ENCODE data around the gene SRRM3. TPM values are rescaled to one million over a fixed set of nuclear protein-coding genes. Genes with fewer than 3 reads are reported as not detected.
A peak's percentile ranks its signal among the peaks of the same experiment; 100 is the strongest.

The SRRM3 gene
- total and polyA plus RNA-seq, 9 of the 15 experiments (the other 6 are each of a cell fraction or from before 2014, with no cell fraction given): 0.04 to 0.91 (median 0.46) TPM; not detected in 2

DNA sequence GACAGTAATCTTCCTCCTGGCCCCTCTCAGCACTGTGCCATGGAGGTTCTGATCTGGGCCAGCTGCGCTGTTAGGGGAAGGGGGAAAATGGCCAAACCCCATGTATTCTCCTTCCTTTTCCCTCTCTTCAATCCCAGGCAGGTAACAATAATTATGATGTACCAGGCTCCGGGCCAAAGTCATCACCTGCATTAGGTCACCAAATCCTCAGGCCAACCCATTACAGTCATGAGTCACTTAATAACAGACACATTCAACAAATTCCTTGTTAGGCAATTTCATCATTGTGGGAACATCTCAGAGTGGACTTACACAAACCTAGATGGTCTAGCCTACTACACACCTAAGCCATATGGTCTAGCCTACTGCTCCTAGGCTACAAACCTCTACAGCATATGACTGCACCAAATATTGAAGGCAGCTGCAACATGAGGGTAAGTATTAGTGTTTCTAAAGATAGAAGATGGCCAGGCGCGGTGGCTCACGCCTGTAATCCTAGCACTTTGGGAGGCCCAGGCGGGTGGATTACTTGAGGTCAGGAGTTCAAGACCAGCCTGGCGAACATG is 98.6 kb downstream of the SRRM3 start (continued):
- TF ChIP-seq, protein P1, sequence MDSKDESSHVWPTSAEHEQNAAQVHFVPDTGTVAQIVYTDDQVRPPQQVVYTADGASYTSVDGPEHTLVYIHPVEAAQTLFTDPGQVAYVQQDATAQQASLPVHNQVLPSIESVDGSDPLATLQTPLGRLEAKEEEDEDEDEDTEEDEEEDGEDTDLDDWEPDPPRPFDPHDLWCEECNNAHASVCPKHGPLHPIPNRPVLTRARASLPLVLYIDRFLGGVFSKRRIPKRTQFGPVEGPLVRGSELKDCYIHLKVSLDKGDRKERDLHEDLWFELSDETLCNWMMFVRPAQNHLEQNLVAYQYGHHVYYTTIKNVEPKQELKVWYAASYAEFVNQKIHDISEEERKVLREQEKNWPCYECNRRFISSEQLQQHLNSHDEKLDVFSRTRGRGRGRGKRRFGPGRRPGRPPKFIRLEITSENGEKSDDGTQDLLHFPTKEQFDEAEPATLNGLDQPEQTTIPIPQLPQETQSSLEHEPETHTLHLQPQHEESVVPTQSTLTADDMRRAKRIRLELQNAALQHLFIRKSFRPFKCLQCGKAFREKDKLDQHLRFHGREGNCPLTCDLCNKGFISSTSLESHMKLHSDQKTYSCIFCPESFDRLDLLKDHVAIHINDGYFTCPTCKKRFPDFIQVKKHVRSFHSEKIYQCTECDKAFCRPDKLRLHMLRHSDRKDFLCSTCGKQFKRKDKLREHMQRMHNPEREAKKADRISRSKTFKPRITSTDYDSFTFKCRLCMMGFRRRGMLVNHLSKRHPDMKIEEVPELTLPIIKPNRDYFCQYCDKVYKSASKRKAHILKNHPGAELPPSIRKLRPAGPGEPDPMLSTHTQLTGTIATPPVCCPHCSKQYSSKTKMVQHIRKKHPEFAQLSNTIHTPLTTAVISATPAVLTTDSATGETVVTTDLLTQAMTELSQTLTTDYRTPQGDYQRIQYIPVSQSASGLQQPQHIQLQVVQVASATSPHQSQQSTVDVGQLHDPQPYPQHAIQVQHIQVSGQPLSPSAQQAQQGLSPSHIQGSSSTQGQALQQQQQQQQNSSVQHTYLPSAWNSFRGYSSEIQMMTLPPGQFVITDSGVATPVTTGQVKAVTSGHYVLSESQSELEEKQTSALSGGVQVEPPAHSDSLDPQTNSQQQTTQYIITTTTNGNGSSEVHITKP (IDR thresholded peaks at IDR 0.05; ENCODE audit: partially characterized antibody): no peak
- no peak for TF ChIP-seq ARHGAP35 (IDR thresholded peaks at IDR 0.05; ENCODE audit: partially characterized antibody)
- TF ChIP-seq, protein P2, sequence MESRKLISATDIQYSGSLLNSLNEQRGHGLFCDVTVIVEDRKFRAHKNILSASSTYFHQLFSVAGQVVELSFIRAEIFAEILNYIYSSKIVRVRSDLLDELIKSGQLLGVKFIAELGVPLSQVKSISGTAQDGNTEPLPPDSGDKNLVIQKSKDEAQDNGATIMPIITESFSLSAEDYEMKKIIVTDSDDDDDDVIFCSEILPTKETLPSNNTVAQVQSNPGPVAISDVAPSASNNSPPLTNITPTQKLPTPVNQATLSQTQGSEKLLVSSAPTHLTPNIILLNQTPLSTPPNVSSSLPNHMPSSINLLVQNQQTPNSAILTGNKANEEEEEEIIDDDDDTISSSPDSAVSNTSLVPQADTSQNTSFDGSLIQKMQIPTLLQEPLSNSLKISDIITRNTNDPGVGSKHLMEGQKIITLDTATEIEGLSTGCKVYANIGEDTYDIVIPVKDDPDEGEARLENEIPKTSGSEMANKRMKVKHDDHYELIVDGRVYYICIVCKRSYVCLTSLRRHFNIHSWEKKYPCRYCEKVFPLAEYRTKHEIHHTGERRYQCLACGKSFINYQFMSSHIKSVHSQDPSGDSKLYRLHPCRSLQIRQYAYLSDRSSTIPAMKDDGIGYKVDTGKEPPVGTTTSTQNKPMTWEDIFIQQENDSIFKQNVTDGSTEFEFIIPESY (CRISPR knock-in tag; IDR thresholded peaks at IDR 0.05): peak; percentile 47; the same call in 1 of the 2 replicates
- no peak for TF ChIP-seq ZNF830 (CRISPR knock-in tag; IDR thresholded peaks at IDR 0.05)
- TF ChIP-seq, protein P3, sequence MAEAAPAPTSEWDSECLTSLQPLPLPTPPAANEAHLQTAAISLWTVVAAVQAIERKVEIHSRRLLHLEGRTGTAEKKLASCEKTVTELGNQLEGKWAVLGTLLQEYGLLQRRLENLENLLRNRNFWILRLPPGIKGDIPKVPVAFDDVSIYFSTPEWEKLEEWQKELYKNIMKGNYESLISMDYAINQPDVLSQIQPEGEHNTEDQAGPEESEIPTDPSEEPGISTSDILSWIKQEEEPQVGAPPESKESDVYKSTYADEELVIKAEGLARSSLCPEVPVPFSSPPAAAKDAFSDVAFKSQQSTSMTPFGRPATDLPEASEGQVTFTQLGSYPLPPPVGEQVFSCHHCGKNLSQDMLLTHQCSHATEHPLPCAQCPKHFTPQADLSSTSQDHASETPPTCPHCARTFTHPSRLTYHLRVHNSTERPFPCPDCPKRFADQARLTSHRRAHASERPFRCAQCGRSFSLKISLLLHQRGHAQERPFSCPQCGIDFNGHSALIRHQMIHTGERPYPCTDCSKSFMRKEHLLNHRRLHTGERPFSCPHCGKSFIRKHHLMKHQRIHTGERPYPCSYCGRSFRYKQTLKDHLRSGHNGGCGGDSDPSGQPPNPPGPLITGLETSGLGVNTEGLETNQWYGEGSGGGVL (CRISPR knock-in tag; IDR thresholded peaks at IDR 0.05): no peak
- TF ChIP-seq, protein P4, sequence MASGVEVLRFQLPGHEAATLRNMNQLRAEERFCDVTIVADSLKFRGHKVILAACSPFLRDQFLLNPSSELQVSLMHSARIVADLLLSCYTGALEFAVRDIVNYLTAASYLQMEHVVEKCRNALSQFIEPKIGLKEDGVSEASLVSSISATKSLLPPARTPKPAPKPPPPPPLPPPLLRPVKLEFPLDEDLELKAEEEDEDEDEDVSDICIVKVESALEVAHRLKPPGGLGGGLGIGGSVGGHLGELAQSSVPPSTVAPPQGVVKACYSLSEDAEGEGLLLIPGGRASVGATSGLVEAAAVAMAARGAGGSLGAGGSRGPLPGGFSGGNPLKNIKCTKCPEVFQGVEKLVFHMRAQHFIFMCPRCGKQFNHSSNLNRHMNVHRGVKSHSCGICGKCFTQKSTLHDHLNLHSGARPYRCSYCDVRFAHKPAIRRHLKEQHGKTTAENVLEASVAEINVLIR (CRISPR knock-in tag; IDR thresholded peaks at IDR 0.05): no peak
- no peak for TF ChIP-seq HDAC1 (IDR thresholded peaks at IDR 0.05)
- TF ChIP-seq, protein P5, sequence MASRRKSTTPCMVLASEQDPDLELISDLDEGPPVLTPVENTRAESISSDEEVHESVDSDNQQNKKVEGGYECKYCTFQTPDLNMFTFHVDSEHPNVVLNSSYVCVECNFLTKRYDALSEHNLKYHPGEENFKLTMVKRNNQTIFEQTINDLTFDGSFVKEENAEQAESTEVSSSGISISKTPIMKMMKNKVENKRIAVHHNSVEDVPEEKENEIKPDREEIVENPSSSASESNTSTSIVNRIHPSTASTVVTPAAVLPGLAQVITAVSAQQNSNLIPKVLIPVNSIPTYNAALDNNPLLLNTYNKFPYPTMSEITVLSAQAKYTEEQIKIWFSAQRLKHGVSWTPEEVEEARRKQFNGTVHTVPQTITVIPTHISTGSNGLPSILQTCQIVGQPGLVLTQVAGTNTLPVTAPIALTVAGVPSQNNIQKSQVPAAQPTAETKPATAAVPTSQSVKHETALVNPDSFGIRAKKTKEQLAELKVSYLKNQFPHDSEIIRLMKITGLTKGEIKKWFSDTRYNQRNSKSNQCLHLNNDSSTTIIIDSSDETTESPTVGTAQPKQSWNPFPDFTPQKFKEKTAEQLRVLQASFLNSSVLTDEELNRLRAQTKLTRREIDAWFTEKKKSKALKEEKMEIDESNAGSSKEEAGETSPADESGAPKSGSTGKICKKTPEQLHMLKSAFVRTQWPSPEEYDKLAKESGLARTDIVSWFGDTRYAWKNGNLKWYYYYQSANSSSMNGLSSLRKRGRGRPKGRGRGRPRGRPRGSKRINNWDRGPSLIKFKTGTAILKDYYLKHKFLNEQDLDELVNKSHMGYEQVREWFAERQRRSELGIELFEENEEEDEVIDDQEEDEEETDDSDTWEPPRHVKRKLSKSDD (conservative IDR thresholded peaks at IDR 0.05; ENCODE audit: low read length): no peak
- TF ChIP-seq, protein P6, sequence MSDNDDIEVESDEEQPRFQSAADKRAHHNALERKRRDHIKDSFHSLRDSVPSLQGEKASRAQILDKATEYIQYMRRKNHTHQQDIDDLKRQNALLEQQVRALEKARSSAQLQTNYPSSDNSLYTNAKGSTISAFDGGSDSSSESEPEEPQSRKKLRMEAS (CRISPR knock-in tag; IDR thresholded peaks at IDR 0.05): no peak
- TF ChIP-seq ZNF695 (CRISPR knock-in tag; IDR thresholded peaks at IDR 0.05): no peak
- TF ChIP-seq, protein P7, sequence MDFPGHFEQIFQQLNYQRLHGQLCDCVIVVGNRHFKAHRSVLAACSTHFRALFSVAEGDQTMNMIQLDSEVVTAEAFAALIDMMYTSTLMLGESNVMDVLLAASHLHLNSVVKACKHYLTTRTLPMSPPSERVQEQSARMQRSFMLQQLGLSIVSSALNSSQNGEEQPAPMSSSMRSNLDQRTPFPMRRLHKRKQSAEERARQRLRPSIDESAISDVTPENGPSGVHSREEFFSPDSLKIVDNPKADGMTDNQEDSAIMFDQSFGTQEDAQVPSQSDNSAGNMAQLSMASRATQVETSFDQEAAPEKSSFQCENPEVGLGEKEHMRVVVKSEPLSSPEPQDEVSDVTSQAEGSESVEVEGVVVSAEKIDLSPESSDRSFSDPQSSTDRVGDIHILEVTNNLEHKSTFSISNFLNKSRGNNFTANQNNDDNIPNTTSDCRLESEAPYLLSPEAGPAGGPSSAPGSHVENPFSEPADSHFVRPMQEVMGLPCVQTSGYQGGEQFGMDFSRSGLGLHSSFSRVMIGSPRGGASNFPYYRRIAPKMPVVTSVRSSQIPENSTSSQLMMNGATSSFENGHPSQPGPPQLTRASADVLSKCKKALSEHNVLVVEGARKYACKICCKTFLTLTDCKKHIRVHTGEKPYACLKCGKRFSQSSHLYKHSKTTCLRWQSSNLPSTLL (IDR thresholded peaks at IDR 0.05): no peak

Measured in K562 (cell line).